HG03045 (cell line): ENCODE results near the gene NXPE3.
"Not testable (repeated sequence)": the region's sequence is repeated elsewhere in the genome, so short reads cannot be mapped to it uniquely, and the experiment has no call there.

Experiments used
- ATAC-seq: cut with Tn5 transposase; IDR thresholded peaks from one replicate; pipeline ENCODE4 v1.9.1; 2021; ENCODE audit warnings: mild to moderate bottlenecking, moderate library complexity; ENCODE audit not compliant: unreplicated experiment

Gene NXPE3

GRCh38 chr3:101779047-101779821 is at the start of gene NXPE3:
Gene NXPE3, plus strand, starts transcription at chr3:101779211. Its CDS starts 6,386 bp downstream, at chr3:101785597.
- peak; percentile 96 for ATAC-seq

DNA sequence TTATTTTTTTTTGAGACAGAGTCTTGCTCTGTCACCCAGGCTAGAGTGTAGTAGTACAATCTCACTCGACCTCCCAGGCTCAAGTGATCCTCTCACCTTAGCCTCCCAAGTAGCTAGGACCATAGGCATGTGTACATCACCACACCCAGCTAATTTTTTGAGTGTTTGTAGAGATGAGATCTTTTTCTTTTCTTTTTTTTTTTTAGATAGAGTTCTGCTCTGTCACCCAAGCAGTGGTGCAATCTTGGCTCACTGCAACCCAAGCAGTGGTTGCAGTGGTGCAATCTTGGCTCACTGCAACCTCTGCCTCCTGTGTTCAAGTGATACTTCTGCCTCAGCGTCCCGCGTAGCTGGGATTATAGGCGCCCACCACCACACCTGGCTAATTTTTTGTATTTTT is 49.4 kb upstream of the NXPE3 start:
- no peak for ATAC-seq

DNA sequence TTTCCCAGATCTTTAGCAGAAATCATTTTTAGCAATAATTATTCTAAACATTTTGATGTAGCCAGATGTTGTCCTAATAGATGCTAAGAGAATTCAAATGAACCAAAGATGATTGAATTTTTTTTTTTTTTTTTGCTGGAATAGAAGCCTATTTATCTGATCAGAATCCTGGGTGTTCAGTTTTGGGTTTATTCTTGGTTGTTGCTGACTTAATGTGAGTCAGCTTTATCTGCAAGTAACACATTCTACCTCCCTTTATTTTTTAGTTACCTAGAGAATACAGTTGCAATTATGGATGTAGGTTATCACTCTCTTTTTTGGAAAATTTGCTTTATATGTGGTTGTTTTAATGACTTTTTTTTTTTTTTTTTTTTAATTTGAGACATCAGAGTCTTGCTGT is 48.2 kb upstream of the NXPE3 start:
- ATAC-seq: no peak

- ATAC-seq: no peak
Observed at GRCh38 chr3:101732240-101732641, 46.8 kb upstream of the NXPE3 start.

DNA sequence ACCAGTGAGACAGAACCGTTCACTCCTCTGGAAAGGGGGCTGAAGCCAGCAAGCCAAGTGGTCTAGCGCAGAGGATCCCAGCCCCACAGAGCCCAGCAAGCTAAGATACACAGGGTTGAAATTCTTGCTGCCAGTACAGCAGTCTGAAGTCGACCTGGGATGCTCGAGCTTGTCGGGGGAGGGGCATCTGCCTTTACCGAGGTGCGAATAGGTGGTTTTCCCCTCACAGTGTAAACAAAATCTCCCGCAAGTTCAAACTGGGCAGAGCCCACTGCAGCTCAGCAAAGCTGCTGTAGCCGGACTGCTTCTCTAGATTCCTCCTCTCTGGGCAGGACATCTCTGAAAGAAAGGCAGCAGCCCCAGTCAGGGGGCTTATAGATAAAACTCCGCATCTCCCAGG is 43.2 kb upstream of the NXPE3 start:
- ATAC-seq: no peak

GRCh38 chr3:101741914-101742313 is 37.1 kb upstream of the NXPE3 start:
- ATAC-seq: not testable (repeated sequence)

DNA sequence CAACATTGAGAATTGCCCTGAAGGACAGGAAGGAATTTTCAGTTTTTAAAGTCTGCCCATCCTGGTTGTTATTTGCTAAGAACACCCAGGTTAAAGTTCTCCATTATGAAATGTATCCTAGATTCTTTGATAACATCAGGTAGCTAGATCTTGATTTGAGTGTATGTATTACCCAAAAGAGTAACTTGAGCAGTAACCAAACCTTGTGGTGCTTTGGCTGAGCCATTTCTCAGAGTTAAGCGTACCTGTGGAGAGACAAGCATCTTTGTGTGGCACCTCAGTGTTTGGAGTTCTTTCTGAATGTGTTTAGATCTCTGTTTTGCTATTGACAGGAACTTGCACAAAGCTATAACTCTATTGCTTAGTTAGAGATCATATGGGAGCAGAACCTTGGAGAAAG is 34.2 kb upstream of the NXPE3 start:
- ATAC-seq: no peak

DNA sequence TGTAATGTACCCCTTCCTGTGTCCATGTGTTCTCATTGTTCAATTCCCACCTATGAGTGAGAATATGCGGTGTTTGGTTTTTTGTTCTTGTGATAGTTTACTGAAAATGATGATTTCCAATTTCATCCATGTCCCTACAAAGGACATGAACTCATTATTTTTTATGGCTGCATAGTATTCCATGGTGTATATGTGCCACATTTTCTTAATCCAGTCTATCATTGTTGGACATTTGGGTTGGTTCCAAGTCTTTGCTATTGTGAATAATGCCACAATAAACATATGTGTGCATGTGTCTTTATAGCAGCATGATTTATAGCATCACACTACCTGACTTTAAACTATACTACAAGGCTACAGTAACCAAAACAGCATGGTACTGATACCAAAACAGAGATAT is 33.1 kb upstream of the NXPE3 start:
- ATAC-seq: not testable (repeated sequence)

GRCh38 chr3:101753386-101754113 is 25.5 kb upstream of the NXPE3 start:
- not testable (repeated sequence) for ATAC-seq

DNA sequence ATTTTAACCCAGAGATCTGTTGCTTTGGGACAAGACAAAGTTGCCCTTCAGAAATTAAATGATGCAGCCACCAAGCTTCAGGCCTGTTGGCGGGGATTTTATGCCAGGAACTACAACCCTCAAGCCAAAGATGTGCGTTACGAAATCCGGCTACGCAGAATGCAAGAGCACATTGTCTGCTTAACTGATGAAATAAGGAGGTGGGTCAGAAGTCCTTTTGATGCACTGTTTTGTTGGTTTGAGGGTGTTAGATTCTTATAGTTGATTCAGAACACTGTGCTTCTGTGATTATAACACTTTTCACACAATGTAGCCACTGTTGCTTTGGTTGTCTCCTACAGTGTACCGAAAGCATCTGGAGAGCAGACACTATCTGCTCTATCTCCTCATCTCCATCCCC is 20.8 kb upstream of the NXPE3 start:
- no peak for ATAC-seq

GRCh38 chr3:101762041-101762646 is 16.9 kb upstream of the NXPE3 start:
- ATAC-seq: no peak

GRCh38 chr3:101777745-101778281 is 1.2 kb upstream of the NXPE3 start:
- ATAC-seq: not testable (repeated sequence)

GRCh38 chr3:101778385-101779046 is 495 bp upstream of the NXPE3 start:
- ATAC-seq: no peak

DNA sequence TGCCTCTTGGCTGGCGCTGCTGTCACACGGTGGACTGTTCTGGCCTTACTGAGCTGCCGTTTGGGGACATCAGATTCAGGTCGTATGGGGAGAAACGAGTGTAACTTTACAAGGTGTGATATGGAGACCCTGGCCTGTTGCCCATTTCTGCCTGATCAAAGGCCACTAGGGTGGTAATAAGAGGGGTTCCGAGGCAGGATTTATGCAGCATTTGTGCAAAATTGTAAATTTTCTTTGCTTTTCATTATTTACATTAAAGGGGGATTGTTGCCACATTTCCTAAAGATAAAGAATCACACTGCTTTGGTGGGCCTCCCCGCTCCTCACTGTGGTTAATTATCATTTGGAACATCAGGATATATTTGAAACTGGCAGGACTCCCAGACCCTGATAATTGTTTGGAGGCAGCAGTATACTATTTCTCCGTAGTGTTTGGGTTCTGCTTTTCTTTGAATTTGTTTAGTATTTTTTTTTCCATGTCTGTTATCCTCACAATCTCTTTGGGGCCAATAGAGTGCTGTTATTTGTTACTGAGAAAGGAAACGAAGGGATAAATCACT is 891 bp downstream of the NXPE3 start:
- ATAC-seq: no peak

- no peak for ATAC-seq
Observed at GRCh38 chr3:101780661-101781060, 1.6 kb downstream of the NXPE3 start.

DNA sequence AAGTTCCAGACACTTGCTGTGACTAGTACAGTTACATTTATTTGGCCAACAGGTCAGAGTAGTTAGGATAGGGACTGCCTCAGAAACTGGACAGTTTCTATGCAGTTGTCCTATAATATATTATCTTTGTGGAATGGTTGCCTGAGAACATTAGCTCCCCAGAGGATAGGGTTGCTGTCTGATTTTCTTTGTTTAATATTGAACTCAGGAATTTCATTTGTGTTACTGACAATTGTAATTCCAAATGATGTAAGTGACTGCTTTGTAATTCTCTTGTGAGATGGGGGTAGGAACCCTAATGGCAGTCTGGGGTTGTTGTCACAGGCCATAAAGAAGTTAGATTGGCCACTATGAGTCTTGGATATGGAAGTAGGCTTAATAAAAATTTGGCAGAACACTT is 2.2 kb downstream of the NXPE3 start:
- no peak for ATAC-seq

GRCh38 chr3:101784855-101785613 is 6.0 kb downstream of the NXPE3 start:
- ATAC-seq: no peak

GRCh38 chr3:101791778-101792177 is 12.8 kb downstream of the NXPE3 start:
- peak; percentile 96 for ATAC-seq

DNA sequence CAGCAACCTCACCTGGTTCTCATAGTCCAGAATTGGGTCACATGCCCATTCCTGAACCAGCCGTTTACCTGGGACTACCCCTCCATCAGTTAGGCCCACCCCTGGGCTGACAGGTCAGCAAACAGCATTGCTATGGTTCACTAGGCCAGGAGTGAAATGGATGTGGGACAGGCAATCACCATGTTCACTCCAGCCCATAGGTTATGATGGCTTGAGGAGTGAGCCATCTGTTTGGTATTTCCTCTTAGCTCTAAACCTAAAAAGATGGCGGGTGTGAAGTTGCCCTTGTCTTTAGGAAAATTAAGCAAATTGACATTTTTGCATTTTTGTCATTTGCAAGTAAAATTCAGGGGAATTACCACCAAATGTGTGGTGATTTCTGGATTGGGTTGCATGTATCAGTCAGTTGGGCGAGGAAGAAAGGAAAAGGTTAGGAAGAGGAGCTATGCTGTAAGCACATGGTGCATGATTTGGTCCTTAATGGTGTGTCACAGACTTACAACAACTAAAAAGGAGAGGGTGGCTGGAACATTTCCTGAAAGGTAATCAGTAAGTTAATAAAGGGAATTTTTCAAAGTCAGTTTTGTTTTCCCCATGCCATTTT is 17.2 kb downstream of the NXPE3 start:
- no peak for ATAC-seq

DNA sequence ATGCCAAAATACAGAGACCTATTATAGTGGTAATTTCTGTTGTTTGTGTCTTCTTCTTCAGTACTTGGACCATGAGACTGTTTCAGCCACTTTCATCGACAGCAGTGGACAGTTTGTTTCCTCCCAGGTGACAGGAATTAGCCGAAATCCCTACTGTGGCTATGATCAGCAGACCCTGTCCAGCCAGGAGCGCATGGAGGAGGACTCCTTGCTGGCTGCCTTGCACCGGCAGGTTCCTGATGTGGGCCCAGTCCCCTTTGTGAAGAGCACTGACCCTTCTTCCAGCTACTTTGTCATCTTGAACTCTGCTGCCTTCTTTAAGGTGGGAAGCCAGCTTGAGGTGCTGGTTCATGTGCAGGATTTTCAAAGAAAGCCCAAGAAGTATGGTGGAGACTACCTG is 22.2 kb downstream of the NXPE3 start:
- ATAC-seq: no peak
